ENCODE data around the gene COL26A1. TPM values are rescaled to one million over a fixed set of nuclear protein-coding genes. Genes with fewer than 3 reads are reported as not detected.
A peak's percentile ranks its signal among the peaks of the same experiment; 100 is the strongest.

COL26A1 gene
- total RNA-seq, 2 donors from 2014 or later: not detected

- intact Hi-C loops (cut with DNase I, micrococcal nuclease): no loop called here
- DNase-seq (no peak), ATAC-seq (peak; percentile 32)
Observed at GRCh38 chr7:101575168-101575567, 212.5 kb downstream of the COL26A1 start.

GRCh38 chr7:101575721-101576120, 213.0 kb downstream of the COL26A1 start:
- peak; percentile 25 for ATAC-seq

GRCh38 chr7:101576998-101577397, 214.3 kb downstream of the COL26A1 start:
- no peak for ATAC-seq

More at GRCh38 chr7:101575721-101576120, 213.0 kb downstream of the COL26A1 start:
- intact Hi-C loops (cut with DNase I, micrococcal nuclease): no loop called here
- DNase-seq: no peak

GRCh38 chr7:101578552-101578951, 215.9 kb downstream of the COL26A1 start:
- intact Hi-C loops (cut with DNase I, micrococcal nuclease): no loop called here
- ATAC-seq: no peak

More at GRCh38 chr7:101576998-101577397, 214.3 kb downstream of the COL26A1 start:
- intact Hi-C loops (cut with DNase I, micrococcal nuclease): no loop called here
- DNase-seq: no peak

GRCh38 chr7:101580596-101580995, 217.9 kb downstream of the COL26A1 start:
- intact Hi-C loops (cut with DNase I, micrococcal nuclease): no loop called here
- DNase-seq (no peak), ATAC-seq (no peak)

More at GRCh38 chr7:101578552-101578951, 215.9 kb downstream of the COL26A1 start:
- DNase-seq: no peak

- ATAC-seq (no peak), DNase-seq (no peak)
- intact Hi-C loops (cut with DNase I, micrococcal nuclease): no loop called here
Observed at GRCh38 chr7:101581891-101582290, 219.2 kb downstream of the COL26A1 start.

- ATAC-seq: no peak
- intact Hi-C loops (cut with DNase I, micrococcal nuclease): no loop called here
- no peak for DNase-seq
Observed at GRCh38 chr7:101582971-101583370, 220.3 kb downstream of the COL26A1 start.

GRCh38 chr7:101586078-101586905, 223.6 kb downstream of the COL26A1 start:
- ATAC-seq: peak; percentile 77
- DNase-seq: peak; percentile 68 to 75
- intact Hi-C loops (cut with DNase I, micrococcal nuclease): no loop called here

GRCh38 chr7:101586906-101587677, 224.4 kb downstream of the COL26A1 start:
- intact Hi-C loops (cut with DNase I, micrococcal nuclease): no loop called here
- ATAC-seq (no peak), DNase-seq (no peak)

GRCh38 chr7:101588131-101588935, 225.7 kb downstream of the COL26A1 start:
- ATAC-seq: no peak
- no peak for DNase-seq
- intact Hi-C loops (cut with DNase I, micrococcal nuclease): no loop called here

GRCh38 chr7:101589052-101589451, 226.4 kb downstream of the COL26A1 start:
- intact Hi-C loops (cut with DNase I, micrococcal nuclease): no loop called here
- DNase-seq (no peak), ATAC-seq (no peak)

GRCh38 chr7:101589976-101590662, 227.4 kb downstream of the COL26A1 start:
- intact Hi-C loops (cut with DNase I, micrococcal nuclease): no loop called here
- DNase-seq (no peak), ATAC-seq (no peak)

GRCh38 chr7:101590663-101591435, 228.2 kb downstream of the COL26A1 start:
- ATAC-seq (no peak), DNase-seq (no peak)
- intact Hi-C loops (cut with DNase I, micrococcal nuclease): no loop called here

GRCh38 chr7:101591504-101591903, 228.8 kb downstream of the COL26A1 start:
- no peak for ATAC-seq

GRCh38 chr7:101593556-101593955, 230.9 kb downstream of the COL26A1 start:
- DNase-seq: no peak

More at GRCh38 chr7:101591504-101591903, 228.8 kb downstream of the COL26A1 start:
- intact Hi-C loops (cut with DNase I, micrococcal nuclease): no loop called here
- DNase-seq: no peak

GRCh38 chr7:101594790-101595189, 232.1 kb downstream of the COL26A1 start:
- DNase-seq (no peak), ATAC-seq (no peak)
- intact Hi-C loops (cut with DNase I, micrococcal nuclease): no loop called here

More at GRCh38 chr7:101593556-101593955, 230.9 kb downstream of the COL26A1 start:
- intact Hi-C loops (cut with DNase I, micrococcal nuclease): no loop called here
- ATAC-seq: no peak

- no peak for DNase-seq
- intact Hi-C loops (cut with DNase I, micrococcal nuclease): no loop called here
Observed at GRCh38 chr7:101595246-101595645, 232.6 kb downstream of the COL26A1 start.

More at GRCh38 chr7:101595246-101595645, 232.6 kb downstream of the COL26A1 start:
- ATAC-seq: no peak
